Activated CD8-positive, alpha-beta memory T cell treated with anti-CD3 and anti-CD28 coated beads, Interleukin-2, amount 50 U/mL, for 48 hours (primary cell): ENCODE results near the gene COP1.
"Not testable (repeated sequence)": the region's sequence is repeated elsewhere in the genome, so short reads cannot be mapped to it uniquely, and the experiment has no call there.

Experiments used
- DNase-seq: peaks from one replicate; pipeline ENCODE4 v3.0.0-alpha.2; 2020

The COP1 gene

GRCh38 chr1:176118985-176119384 is 88.1 kb downstream of the COP1 start:
- no peak for DNase-seq

DNA sequence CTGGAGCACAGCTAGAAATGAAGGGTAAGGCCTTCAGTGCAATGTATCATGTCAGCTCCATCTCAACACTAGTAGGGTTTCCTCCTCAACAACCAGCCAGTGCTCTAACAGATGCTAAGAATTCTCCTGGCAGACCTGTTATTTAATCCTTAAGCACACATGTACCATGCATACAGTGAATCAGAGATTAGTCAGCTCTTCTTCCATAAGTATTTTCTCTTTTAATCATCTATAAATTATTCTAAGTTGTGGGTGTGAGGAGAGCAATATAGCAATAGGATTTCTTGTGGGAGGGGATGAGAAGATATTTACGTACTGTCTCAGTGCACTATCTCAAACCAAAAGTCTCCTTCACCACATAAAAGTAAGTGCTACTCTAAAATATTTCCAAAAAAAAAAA is 95.3 kb downstream of the COP1 start:
- no peak for DNase-seq

- no peak for DNase-seq
Observed at GRCh38 chr1:176110203-176110602, 96.9 kb downstream of the COP1 start.

DNA sequence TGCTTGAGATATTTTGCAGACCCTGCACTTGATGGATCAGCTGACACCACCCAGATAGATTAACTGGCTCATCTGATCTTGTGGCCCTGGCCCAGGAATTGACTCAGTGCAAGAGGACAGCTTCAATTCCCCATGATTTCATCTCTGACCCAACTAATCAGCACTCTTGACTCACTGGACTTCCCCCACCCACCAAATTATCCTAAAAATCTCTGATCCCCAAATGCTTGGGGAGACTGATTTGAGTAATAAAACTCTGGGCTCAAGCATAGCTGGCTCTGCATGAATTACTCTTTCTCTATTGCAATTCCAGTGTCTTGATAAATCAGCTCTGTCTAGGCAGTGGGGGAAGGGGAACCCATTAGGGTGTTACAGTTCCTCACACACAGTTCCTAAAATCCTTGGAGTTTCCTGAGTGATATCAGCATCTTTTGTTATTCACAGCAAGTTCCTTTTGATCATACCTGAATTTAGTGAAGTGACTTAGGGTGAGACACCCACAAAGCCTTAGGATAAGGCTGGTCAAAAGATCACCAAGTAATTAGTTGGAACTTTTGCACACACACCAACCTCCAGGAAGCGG is 104.2 kb downstream of the COP1 start:
- no peak for DNase-seq

DNA sequence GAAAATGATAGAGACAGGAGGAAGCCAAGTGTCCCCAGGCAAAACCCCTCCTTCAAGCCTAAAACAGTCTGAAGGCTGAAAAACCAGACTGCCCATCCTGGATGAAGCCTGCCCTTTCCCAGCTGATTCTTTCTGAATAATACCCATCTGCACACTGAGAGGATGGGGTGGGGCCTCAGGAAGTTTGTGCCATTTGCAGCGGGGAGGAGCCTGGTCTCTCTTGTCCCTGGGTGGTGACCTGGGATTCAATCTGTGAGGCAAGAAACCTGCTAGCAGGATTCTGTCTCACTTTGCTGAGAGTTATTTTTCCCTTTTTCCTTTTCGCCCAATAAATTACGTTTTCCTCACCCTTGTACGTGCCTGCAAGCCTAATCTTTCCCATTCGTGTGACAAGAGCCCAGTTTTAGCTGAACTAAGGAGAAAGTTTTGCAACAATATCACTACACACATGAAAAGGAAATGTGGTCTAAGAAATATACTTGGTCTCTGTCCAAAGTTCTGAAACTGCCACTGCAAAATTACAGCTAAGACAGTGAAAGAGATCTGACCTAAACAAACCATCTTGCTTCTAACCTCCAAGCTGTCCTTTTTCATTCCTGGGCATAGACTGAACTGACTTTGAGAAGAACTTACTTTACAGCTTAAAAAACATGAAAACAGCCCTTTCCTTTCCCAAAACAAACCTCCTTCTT is 105.0 kb downstream of the COP1 start:
- no peak for DNase-seq

- no peak for DNase-seq
Observed at GRCh38 chr1:176098560-176098959, 108.5 kb downstream of the COP1 start.

GRCh38 chr1:176096015-176096414 is 111.1 kb downstream of the COP1 start:
- DNase-seq, result no peak

- no peak for DNase-seq
Observed at GRCh38 chr1:176090766-176091165, 116.3 kb downstream of the COP1 start.

DNA sequence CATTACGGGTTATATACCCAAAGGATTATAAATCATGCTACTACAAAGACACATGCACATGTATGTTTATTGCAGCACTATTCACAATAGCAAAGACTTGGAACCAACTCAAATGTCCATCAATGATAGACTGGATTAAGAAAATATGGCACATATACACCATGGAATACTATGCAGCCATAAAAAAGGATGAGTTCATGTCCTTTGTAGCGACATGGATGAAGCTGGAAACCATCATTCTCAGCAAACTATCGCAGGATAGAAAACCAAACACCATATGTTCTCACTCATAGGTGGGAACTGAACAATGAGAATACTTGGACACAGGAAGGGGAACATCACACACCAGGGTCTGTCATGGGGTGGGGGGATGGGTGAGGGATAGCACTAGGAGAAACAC is 119.3 kb downstream of the COP1 start:
- not testable (repeated sequence) for DNase-seq

- no peak for DNase-seq
Observed at GRCh38 chr1:176073524-176074157, 133.4 kb downstream of the COP1 start.

GRCh38 chr1:176068901-176069300 is 138.2 kb downstream of the COP1 start:
- DNase-seq, result no peak

DNA sequence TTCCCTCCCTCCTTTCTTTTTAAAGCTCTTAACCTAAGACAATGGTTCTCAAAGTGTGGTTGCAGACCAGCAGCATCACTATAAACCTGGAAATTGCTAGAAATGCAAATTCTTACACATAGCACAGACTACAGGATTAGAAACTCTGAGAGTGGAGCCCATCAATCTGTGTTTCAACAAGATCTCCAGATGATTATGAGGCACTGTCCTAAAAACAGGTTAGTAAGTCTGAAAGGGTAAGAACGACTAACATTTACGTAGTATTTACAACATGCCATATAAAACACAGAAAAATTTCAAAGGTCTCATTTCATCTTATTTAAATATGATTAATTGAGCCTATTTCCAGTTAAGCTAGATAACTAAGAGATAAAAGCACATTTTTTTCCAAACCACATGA is 138.8 kb downstream of the COP1 start:
- DNase-seq, result no peak

DNA sequence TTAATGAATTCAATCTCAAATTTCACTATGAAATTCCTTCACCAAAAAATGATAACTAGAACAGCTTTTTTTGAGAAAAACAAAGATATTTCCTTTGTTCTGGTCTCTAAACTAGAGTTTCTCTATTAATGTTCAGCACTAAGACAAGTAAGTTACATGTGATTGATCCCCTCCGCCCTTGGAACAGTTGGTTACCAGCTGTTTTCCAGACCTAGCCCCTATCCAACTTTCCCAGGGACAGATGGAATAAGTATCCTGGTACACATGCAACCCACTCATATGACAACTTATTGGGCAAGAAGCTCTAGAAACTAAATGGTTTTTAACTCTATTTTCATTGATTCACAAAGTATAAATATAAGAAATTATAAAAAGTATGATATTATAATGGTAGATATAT is 140.4 kb downstream of the COP1 start:
- DNase-seq, result no peak

GRCh38 chr1:176058686-176059085 is 148.4 kb downstream of the COP1 start:
- no peak for DNase-seq

DNA sequence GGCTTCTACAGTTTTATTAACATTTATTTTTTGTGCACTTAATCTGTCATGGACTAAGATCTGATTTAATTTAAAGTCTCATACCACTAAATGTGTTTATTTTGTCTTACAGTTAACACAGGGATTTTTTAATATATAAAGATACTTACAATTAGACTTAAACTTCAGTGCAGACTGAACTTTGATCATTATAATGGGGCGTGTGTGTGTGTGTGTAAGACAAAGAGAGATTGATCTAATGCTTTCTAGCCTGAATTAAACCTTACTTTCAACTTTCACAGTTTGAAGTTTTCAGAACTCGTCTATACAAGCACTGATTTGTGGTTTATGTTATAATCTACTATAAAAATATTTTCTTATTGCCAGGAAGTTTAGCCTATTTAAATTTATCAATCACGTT is 150.8 kb downstream of the COP1 start:
- no peak for DNase-seq

GRCh38 chr1:176055398-176055797 is 151.7 kb downstream of the COP1 start:
- no peak for DNase-seq

GRCh38 chr1:176051902-176052518 is 155.1 kb downstream of the COP1 start:
- DNase-seq, result no peak

DNA sequence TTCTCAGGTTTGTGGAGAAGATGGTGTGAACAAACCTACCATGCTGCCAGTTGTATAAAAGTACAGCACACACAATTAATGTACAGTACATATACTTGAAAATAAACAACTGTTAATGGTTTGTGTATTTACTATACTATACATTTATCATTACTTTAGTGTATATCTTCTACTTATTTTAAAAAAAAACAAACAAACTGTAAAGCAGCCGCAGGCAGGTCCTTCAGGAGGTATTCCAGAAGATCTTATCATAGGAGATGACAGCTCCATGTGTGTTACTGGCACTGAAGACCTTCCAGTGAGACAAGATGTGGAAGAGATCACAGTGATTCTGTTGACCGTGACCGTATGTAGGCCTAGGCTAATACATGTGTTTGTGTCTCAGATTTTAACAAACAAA is 155.7 kb downstream of the COP1 start:
- DNase-seq, result no peak

GRCh38 chr1:176049582-176049981 is 157.5 kb downstream of the COP1 start:
- no peak for DNase-seq

GRCh38 chr1:176046926-176047325 is 160.2 kb downstream of the COP1 start:
- DNase-seq, result no peak

GRCh38 chr1:176043537-176043936 is 163.5 kb downstream of the COP1 start:
- no peak for DNase-seq

- DNase-seq, result no peak
Observed at GRCh38 chr1:176033881-176034280, 173.2 kb downstream of the COP1 start.

DNA sequence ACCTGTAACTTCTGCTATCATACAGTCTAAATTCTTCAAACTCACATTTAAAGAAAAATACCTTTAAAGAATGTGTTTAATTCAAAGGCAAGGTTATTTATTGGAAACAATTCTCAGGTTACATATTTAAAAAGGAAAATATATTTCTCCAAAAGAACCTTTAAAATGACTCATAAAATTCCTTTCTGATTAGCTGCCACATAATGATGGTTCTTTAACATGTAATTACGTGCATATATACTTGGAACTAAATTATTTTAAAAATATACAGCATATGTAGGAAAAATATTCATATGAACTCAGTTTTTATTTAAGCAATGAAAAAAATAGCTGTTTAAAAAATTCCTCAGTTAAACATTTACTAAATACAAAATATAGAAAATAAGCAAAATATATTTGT is 173.6 kb downstream of the COP1 start:
- DNase-seq, result no peak

DNA sequence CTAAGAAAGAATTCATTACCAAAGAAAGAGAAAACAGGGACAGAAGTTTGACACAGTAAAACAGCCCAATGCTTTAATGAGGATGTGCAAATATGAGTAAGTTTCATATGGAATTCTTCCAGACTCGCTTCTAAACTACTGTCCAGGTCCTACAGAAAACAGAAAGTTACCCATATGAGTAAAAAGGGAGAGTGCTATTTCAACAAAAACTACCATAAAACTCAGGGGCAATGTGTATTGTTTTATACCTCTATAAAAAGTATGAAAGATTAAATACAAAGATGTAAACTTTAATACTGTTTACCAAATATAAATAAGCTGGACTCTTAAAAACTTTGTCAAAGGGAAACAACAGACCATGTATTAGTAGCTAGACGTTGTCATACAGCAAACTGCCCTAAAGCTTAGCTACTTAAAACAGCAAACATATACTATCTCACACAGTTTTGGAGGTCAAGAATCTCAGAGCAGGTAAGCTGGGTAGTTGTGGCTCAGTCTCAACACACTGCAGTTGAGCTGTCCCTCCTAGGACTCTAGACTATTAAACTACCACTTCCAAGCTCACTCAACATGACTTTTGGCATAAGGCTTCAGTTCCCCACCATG is 174.9 kb downstream of the COP1 start:
- no peak for DNase-seq
